IgD-negative memory B cell (primary cell): ENCODE results near the gene HLA-A. TPM values are rescaled to one million over a fixed set of nuclear protein-coding genes. Genes with fewer than 3 reads are reported as not detected.

Experiments used
- H3K27ac Mint-ChIP-seq, 3 donors: one replicate each; pipeline ENCODE4 v1.8.0; 2020 to 2022; ENCODE audit warnings: mild to moderate bottlenecking in 3 of 3, mixed read lengths in 3 of 3, moderate library complexity in 1 of 3
- H3K27me3 Mint-ChIP-seq: one replicate; pipeline ENCODE4 v1.8.0; 2021; ENCODE audit warnings: mixed read lengths
- H3K36me3 Mint-ChIP-seq: one replicate; pipeline ENCODE4 v1.8.0; 2020; ENCODE audit warnings: mild to moderate bottlenecking, mixed read lengths
- H3K4me1 Mint-ChIP-seq, 3 donors: one replicate each; pipeline ENCODE4 v1.8.0; 2020 to 2022; ENCODE audit warnings: mixed read lengths in 3 of 3, mild to moderate bottlenecking in 1 of 3
- H3K4me3 Mint-ChIP-seq, 4 donors: one replicate each; pipeline ENCODE4 v1.8.0; 2020 to 2022; ENCODE audit warnings: mild to moderate bottlenecking in 4 of 4, mixed read lengths in 4 of 4, moderate library complexity in 3 of 4
- H3K9me3 Mint-ChIP-seq, 3 donors: one replicate each; pipeline ENCODE4 v1.8.0; 2020 to 2021; ENCODE audit warnings: mixed read lengths in 3 of 3, mild to moderate bottlenecking in 1 of 3
- polyA plus RNA-seq: library from polyadenylated mRNA; unstranded; fragments of 300-500 nt; fragmentation: Illumina TruSeq; gene quantifications from one replicate; pipeline ENCODE4 v1.2.3, GENCODE V29; 2021

Gene HLA-A
- polyA plus RNA-seq, 1 donor from 2014 or later = 2,521 TPM

DNA sequence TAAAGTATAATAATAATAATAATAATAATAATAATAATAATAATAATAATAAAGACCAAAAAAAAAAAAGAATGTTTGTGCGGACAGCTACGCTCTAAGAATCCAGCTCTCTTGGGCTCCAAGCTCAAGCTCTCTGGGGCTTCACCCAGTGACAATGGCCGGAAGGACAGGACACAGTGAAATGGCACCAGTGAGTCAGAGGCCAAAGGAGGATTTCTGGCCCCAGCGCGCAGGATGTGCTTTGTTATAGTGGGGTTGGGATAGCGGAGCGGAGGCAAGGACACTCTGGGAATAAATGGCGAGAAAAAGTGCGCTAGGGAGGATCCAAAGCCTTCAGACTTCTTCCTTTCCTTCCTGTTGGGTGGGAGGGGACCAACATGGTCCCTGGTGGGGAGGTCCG, 38.2 kb downstream of the HLA-A start:
- H3K4me1 Mint-ChIP-seq = peaks cover 12 to 14% (median 12%) of the 10 kb centered on the region in 3 donors
- no peak overlapping the region for H3K4me3 Mint-ChIP-seq
- H3K27me3 Mint-ChIP-seq = peaks cover 21% of the 10 kb centered on the region
- peaks cover 2% of the 10 kb centered on the region for H3K36me3 Mint-ChIP-seq
- H3K27ac Mint-ChIP-seq = no peak overlapping the region
- H3K9me3 Mint-ChIP-seq = no peaks in the 10 kb centered on the region

- peaks cover 4 to 7% (median 6%) of the 10 kb centered on the region in 3 donors for H3K4me1 Mint-ChIP-seq
- no peaks in the 10 kb centered on the region for H3K9me3 Mint-ChIP-seq
- peaks cover 14% of the 10 kb centered on the region for H3K27me3 Mint-ChIP-seq
- no peak overlapping the region for H3K4me3 Mint-ChIP-seq
- no peak overlapping the region for H3K27ac Mint-ChIP-seq
- peaks cover 2% of the 10 kb centered on the region for H3K36me3 Mint-ChIP-seq
These were observed 39.0 kb downstream of the HLA-A start for GRCh38 chr6:29981211-29981812.

GRCh38 chr6:29982097-29982496, 39.8 kb downstream of the HLA-A start:
- Mint-ChIP-seq H3K4me3 (no peak overlapping the region), H3K27ac (no peak overlapping the region), H3K27me3 (peaks cover 12% of the 10 kb centered on the region), H3K4me1 (peaks cover 0 to 2% (median 2%) of the 10 kb centered on the region in 3 donors), H3K9me3 (no peaks in the 10 kb centered on the region), H3K36me3 (peaks cover 1% of the 10 kb centered on the region)

GRCh38 chr6:29984232-29984631, 41.9 kb downstream of the HLA-A start:
- Mint-ChIP-seq H3K27me3 (peaks cover 8% of the 10 kb centered on the region), H3K4me1 (no peaks in the 10 kb centered on the region), H3K27ac (no peak overlapping the region), H3K36me3 (peaks cover 3% of the 10 kb centered on the region), H3K4me3 (no peak overlapping the region), H3K9me3 (no peaks in the 10 kb centered on the region)

DNA sequence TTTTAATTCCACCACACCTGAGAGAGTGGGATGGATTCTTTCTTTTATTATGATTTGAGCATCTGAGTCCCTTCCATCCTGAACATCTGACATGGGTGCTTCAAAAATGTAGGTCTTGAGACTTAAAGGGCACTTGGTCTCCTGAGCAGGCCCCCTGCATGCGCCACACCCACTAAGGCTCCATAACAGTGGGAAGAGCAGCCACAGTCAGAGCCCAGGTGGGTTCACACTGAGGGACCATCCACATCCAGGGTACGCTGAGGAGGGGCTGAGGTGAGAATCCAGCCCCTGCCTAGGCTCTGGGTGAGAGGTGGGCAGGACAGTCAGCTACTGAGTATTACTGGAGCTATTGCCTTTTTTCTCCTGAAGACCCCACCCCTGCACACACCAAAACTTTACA, 42.7 kb downstream of the HLA-A start:
- Mint-ChIP-seq H3K36me3 (peaks cover 5% of the 10 kb centered on the region), H3K4me1 (no peaks in the 10 kb centered on the region), H3K9me3 (no peaks in the 10 kb centered on the region), H3K4me3 (no peak overlapping the region), H3K27ac (no peak overlapping the region), H3K27me3 (peaks cover 10% of the 10 kb centered on the region)

GRCh38 chr6:29986179-29986781, 43.9 kb downstream of the HLA-A start:
- Mint-ChIP-seq H3K27ac (no peak overlapping the region), H3K36me3 (peaks cover 5% of the 10 kb centered on the region), H3K27me3 (peaks cover 10% of the 10 kb centered on the region), H3K4me1 (peaks cover 0 to 4% (median 0%) of the 10 kb centered on the region in 3 donors), H3K9me3 (no peaks in the 10 kb centered on the region), H3K4me3 (no peak overlapping the region)

DNA sequence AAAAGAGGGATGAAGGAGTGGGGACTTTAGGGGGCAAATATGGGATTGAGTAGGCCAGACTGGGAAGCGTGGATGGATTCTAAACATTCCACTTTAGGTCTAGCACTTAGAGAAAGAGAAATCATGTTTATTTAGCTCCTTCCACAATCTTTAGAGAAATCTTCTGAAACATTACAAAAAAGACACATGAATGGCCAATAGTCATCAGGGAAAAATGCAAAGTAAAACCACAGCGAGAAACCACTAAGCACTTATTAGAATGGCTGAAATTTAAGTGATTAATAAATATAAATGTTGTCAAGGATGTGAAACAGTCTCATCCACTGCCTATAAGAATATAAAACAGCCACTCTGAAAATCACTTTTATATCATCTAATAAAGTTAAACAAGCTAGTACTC, 46.9 kb downstream of the HLA-A start:
- Mint-ChIP-seq H3K4me3 (no peak overlapping the region), H3K4me1 (peaks cover 0 to 4% (median 0%) of the 10 kb centered on the region in 3 donors), H3K27me3 (peaks cover 9% of the 10 kb centered on the region)

GRCh38 chr6:29990931-29991330, 48.6 kb downstream of the HLA-A start:
- H3K27me3 Mint-ChIP-seq = peaks cover 9% of the 10 kb centered on the region
- no peaks in the 10 kb centered on the region for H3K9me3 Mint-ChIP-seq
- no peak overlapping the region for H3K27ac Mint-ChIP-seq
- H3K36me3 Mint-ChIP-seq = peaks cover 5% of the 10 kb centered on the region
- peaks cover 0 to 4% (median 0%) of the 10 kb centered on the region in 3 donors for H3K4me1 Mint-ChIP-seq
- H3K4me3 Mint-ChIP-seq = no peak overlapping the region

More for the DNA sequence above, 46.9 kb downstream of the HLA-A start:
- Mint-ChIP-seq H3K9me3 (no peaks in the 10 kb centered on the region), H3K36me3 (peaks cover 5% of the 10 kb centered on the region), H3K27ac (no peak overlapping the region)

- Mint-ChIP-seq H3K27me3 (peaks cover 13% of the 10 kb centered on the region), H3K4me1 (peaks cover 0 to 4% (median 0%) of the 10 kb centered on the region in 3 donors), H3K36me3 (peaks cover 3% of the 10 kb centered on the region), H3K27ac (no peak overlapping the region), H3K4me3 (no peak overlapping the region), H3K9me3 (peaks cover 0 to 1% (median 0%) of the 10 kb centered on the region in 3 donors)
These were observed 50.5 kb downstream of the HLA-A start for GRCh38 chr6:29992807-29993206.

GRCh38 chr6:29994826-29995225, 52.5 kb downstream of the HLA-A start:
- Mint-ChIP-seq H3K4me1 (peaks cover 0 to 4% (median 0%) of the 10 kb centered on the region in 3 donors), H3K27me3 (peaks cover 11% of the 10 kb centered on the region), H3K36me3 (peaks cover 3% of the 10 kb centered on the region), H3K27ac (no peak overlapping the region), H3K4me3 (no peak overlapping the region), H3K9me3 (peaks cover 0 to 3% (median 0%) of the 10 kb centered on the region in 3 donors)

DNA sequence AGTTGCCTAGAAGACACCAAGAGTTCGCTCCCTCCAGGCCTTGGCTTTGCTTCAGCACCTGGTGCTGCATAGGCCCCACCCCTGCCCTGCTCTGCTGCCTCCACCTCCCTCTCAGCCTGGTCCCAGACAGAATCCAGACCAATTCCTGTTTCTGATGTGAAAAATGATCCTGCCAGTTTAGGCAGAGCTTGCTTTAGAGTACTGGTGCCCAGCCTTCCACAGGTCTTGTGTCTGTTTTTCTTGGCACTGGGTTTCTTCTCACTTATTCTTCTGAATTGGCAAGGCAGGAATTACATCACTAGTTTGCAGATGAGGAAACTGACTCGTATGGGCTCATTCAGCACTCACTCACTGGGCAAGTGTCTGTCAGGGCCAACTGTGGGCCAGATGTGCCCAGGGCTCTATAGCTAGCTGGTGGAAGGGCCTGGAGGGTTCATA, 53.0 kb downstream of the HLA-A start:
- H3K9me3 Mint-ChIP-seq = peaks cover 0 to 3% (median 0%) of the 10 kb centered on the region in 3 donors
- peaks cover 11% of the 10 kb centered on the region for H3K27me3 Mint-ChIP-seq
- peaks cover 3% of the 10 kb centered on the region for H3K36me3 Mint-ChIP-seq
- H3K27ac Mint-ChIP-seq = no peak overlapping the region
- H3K4me1 Mint-ChIP-seq = peaks cover 0 to 4% (median 0%) of the 10 kb centered on the region in 3 donors
- no peak overlapping the region for H3K4me3 Mint-ChIP-seq

Other genes with a start within 250 kb of the HLA-A start
- gene HLA-F, start 219.1 kb upstream of the HLA-A start, polyA plus RNA-seq = 393 TPM
- 3.5 TPM for gene HLA-G, start 114.7 kb upstream of the HLA-A start, polyA plus RNA-seq
- 84.4 TPM for gene POLR1H, start 118.7 kb downstream of the HLA-A start, polyA plus RNA-seq
- 102 TPM for gene PPP1R11, start 124.7 kb downstream of the HLA-A start, polyA plus RNA-seq
- gene RNF39, start 133.2 kb downstream of the HLA-A start, polyA plus RNA-seq = not detected
- gene TRIM31, start 170.6 kb downstream of the HLA-A start, polyA plus RNA-seq = not detected
- 0.10 TPM for gene TRIM40, start 193.6 kb downstream of the HLA-A start, polyA plus RNA-seq
- not detected for gene TRIM10, start 218.7 kb downstream of the HLA-A start, polyA plus RNA-seq
- gene TRIM15, start 221.0 kb downstream of the HLA-A start, polyA plus RNA-seq = not detected